Ramos (cell line): ENCODE measurements around the gene PKP4.

Source experiments
- in situ Hi-C: fragments of 300-500 bp; cut with MboI; formaldehyde crosslinking; loops from one replicate; pipeline ENCODE4 v1.14.3; 2022; ENCODE audit warnings: low sequenced_read_pairs; ENCODE audit not compliant: unreplicated experiment

Gene PKP4

GRCh38 chr2:158728422-158728821 is 271.7 kb downstream of the PKP4 start:
- in situ Hi-C loops: no loop called here

GRCh38 chr2:158729451-158729850 is 272.7 kb downstream of the PKP4 start:
- in situ Hi-C loops: no loop called here

GRCh38 chr2:158729873-158730620 is 273.3 kb downstream of the PKP4 start:
- in situ Hi-C loops: no loop called here

- in situ Hi-C loops: no loop called here
Observed at GRCh38 chr2:158730621-158731140, 273.9 kb downstream of the PKP4 start.

- in situ Hi-C loops: no loop called here
Observed at GRCh38 chr2:158731386-158731785, 274.6 kb downstream of the PKP4 start.
